Jurkat, Clone E6-1 (cell line): ENCODE data around the gene DCD.

Source experiments
- DNase-seq: peaks from one replicate; pipeline ENCODE4 v3.0.0-alpha.2; 2011; ENCODE audit warnings: low read depth, low spot score
- H3K4me3 ChIP-seq: 2 replicates; pipeline ENCODE4 v1.5.1; 2011; ENCODE audit warnings: mild to moderate bottlenecking, low read length, control low read depth, moderate library complexity

Gene DCD

GRCh38 chr12:54622463-54623183 is 25.5 kb downstream of the DCD start:
- DNase-seq, result peak; percentile 18
- H3K4me3 ChIP-seq, result no peak overlapping the region

GRCh38 chr12:54616933-54617680 is 31.1 kb downstream of the DCD start:
- H3K4me3 ChIP-seq, result no peak overlapping the region
- no peak for DNase-seq

- H3K4me3 ChIP-seq, result no peak overlapping the region
- DNase-seq, result no peak
Measured at GRCh38 chr12:54612225-54612750, 35.9 kb downstream of the DCD start.

GRCh38 chr12:54611715-54612149 is 36.4 kb downstream of the DCD start:
- DNase-seq, result no peak
- H3K4me3 ChIP-seq, result no peak overlapping the region

GRCh38 chr12:54608769-54609168 is 39.4 kb downstream of the DCD start:
- H3K4me3 ChIP-seq, result no peak overlapping the region
- no peak for DNase-seq

GRCh38 chr12:54608156-54608555 is 40.0 kb downstream of the DCD start:
- no peak overlapping the region for H3K4me3 ChIP-seq
- no peak for DNase-seq

- DNase-seq, result no peak
- H3K4me3 ChIP-seq, result no peak overlapping the region
Measured at GRCh38 chr12:54606556-54606955, 41.6 kb downstream of the DCD start.

- DNase-seq, result no peak
Measured at GRCh38 chr12:54605138-54605970, 42.8 kb downstream of the DCD start.

GRCh38 chr12:54604436-54604835 is 43.7 kb downstream of the DCD start:
- DNase-seq, result no peak
- no peak overlapping the region for H3K4me3 ChIP-seq

More at GRCh38 chr12:54605138-54605970, 42.8 kb downstream of the DCD start:
- no peak overlapping the region for H3K4me3 ChIP-seq

- H3K4me3 ChIP-seq, result no peak overlapping the region
- no peak for DNase-seq
Measured at GRCh38 chr12:54603872-54604271, 44.3 kb downstream of the DCD start.

- peak; percentile 80 for DNase-seq
- H3K4me3 ChIP-seq, result no peak overlapping the region
Measured at GRCh38 chr12:54603173-54603814, 44.9 kb downstream of the DCD start.

- H3K4me3 ChIP-seq, result no peak overlapping the region
- DNase-seq, result no peak
Measured at GRCh38 chr12:54602661-54603060, 45.5 kb downstream of the DCD start.

GRCh38 chr12:54601841-54602240 is 46.3 kb downstream of the DCD start:
- peak; percentile 17 for DNase-seq
- H3K4me3 ChIP-seq, result no peak overlapping the region

GRCh38 chr12:54598970-54599369 is 49.2 kb downstream of the DCD start:
- DNase-seq, result no peak
- no peak overlapping the region for H3K4me3 ChIP-seq

GRCh38 chr12:54596526-54596946 is 51.6 kb downstream of the DCD start:
- H3K4me3 ChIP-seq, result no peak overlapping the region
- DNase-seq, result peak; percentile 87

GRCh38 chr12:54595471-54595870 is 52.7 kb downstream of the DCD start:
- no peak for DNase-seq
- H3K4me3 ChIP-seq, result no peak overlapping the region
